ENCODE measurements around the gene RMI1.

Gene RMI1

DNA sequence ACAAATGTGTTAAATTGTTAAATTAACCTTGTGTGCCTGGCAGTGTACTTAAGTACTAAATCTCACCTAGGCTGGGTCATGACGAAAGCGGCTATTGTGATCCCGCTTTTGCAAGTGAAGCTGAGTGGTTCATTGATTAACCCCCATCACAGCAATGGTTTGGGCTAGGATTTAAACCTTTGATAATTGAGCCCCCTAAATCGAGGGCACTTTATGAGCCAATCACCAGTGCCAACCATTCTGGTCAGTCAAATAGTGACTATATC, 23.4 kb upstream of the RMI1 start:
- no peak for TF ChIP-seq CTCF (IDR thresholded peaks at IDR 0.05; ENCODE audit: insufficient read depth, missing control alignments)
- DNase-seq (ENCODE audit: insufficient read length, low spot score) (no peak), FAIRE-seq (no peak)

DNA sequence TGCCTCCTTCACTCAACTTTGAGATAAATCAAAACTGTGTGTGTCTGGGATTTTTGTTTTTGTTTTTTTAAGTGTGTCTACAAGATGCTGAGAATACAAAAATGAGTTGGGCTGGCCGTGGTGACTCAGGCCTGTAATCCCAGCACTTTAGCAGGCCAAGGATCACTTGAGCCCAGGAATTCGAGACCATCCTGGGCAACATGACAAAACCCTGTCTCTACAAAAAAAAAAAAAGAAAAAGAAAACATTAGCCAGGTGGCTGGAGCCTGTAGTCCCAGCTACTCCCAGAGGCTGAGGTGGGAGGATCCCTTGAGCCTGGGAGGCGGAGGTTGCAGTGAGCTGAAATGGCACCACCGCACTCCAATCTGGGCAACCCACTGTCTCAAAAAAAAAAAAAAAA, 21.5 kb upstream of the RMI1 start:
- FAIRE-seq, result no peak
- TF ChIP-seq CTCF (IDR thresholded peaks at IDR 0.05; ENCODE audit: insufficient read depth, missing control alignments), result no peak
- DNase-seq (ENCODE audit: insufficient read length, low spot score), result no peak

- no peak for TF ChIP-seq CTCF (IDR thresholded peaks at IDR 0.05; ENCODE audit: insufficient read depth, missing control alignments)
- DNase-seq (ENCODE audit: insufficient read length, low spot score) (no peak), FAIRE-seq (no peak)
Measured at GRCh38 chr9:83960991-83961390, 19.6 kb upstream of the RMI1 start.

DNA sequence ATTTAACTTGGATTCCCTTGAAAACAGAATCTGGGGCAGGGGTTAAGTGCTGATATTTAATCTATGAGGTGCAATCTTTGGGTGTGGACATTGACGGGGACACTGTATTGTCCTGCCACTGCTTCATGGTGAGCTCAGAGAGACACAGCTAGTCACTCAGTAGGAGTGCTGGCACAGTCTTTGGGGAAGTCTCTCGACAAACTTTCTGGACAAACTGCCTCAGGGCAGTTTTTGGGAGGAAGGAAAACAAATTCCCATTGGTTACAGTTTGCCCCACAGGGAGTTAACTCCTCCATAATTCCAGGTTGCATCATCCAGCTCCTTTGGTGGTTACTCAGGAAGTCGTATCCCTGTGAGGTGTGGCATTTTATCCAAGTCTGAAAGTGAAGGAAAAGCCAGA, 18.4 kb upstream of the RMI1 start:
- no peak for TF ChIP-seq CTCF (IDR thresholded peaks at IDR 0.05; ENCODE audit: insufficient read depth, missing control alignments)
- no peak for DNase-seq (ENCODE audit: insufficient read length, low spot score)
- no peak for FAIRE-seq

- FAIRE-seq (no peak), DNase-seq (ENCODE audit: insufficient read length, low spot score) (no peak)
- no peak for TF ChIP-seq CTCF (IDR thresholded peaks at IDR 0.05; ENCODE audit: insufficient read depth, missing control alignments)
Measured at GRCh38 chr9:83964973-83965349, 15.6 kb upstream of the RMI1 start.

DNA sequence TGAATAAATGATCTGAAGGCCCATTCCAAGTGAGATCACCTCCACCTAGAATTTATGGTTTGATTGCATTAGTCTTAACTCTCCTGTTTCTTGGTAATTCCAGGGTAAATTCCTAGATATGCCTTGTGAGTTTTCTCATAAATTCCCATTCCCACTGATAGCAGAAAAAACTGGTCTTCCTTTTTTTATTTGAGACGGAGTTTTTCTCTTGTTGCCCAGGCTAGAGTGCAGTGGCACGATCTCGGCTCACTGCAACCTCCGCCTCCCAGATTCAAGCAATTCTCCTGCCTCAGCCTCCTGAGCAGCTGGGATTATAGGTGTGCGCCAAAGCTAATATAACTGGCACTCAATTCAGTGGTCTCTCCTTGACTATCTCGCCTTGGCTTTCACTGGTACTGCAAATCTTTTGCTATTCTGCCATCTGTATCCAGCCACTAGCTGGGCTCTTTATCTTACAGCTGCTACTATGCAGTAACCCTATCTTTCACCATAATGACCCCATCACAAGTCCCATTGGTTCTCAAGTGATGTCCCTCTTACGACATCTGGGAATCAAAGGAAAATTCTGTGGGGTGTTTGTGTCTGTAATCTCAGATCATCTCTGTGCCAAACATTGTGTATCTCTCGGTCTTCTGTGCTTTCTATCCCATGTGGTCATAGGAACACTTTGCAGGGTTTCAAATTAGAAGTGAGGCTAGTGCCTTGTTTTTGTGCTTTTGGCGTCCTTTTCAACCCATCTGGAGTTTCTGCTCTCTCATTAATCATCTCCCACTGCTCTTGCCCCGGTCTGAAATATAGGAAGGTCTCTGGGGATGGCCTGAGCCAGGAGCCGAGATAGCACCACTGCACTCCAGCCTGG, 15.0 kb upstream of the RMI1 start:
- no peak for TF ChIP-seq CTCF (IDR thresholded peaks at IDR 0.05; ENCODE audit: insufficient read depth, missing control alignments)
- DNase-seq (ENCODE audit: insufficient read length, low spot score) (no peak), FAIRE-seq (no peak)

- TF ChIP-seq CTCF (IDR thresholded peaks at IDR 0.05; ENCODE audit: insufficient read depth, missing control alignments), result no peak
- FAIRE-seq (no peak), DNase-seq (ENCODE audit: insufficient read length, low spot score) (no peak)
Measured at GRCh38 chr9:83966209-83966582, 14.4 kb upstream of the RMI1 start.
